ENCODE measurements around the gene PPP1R15B. TPM values are rescaled to one million over a fixed set of nuclear protein-coding genes. Genes with fewer than 3 reads are reported as not detected.

Gene PPP1R15B
- total RNA-seq, 4 donors from 2014 or later: 29.5 to 42.3 (median 34.0) TPM

DNA sequence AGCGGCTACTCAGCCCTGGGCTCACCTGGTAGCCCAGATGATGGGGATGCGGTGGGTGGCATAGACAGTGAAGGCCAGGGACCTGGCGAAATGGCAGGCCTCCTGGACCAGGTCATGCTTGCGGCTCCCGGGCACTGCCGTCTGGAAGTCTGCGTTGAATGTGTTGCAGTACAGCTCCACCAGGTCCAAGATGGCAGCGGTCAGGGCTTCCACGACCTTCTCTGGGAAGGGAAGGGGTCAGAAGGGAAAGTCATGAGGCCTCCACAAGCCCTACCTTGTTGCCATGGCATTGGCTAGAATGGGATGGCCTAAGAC, 44.2 kb upstream of the PPP1R15B start:
- no peak for TF ChIP-seq POLR2A (IDR thresholded peaks at IDR 0.05)
- TF ChIP-seq, protein P1, sequence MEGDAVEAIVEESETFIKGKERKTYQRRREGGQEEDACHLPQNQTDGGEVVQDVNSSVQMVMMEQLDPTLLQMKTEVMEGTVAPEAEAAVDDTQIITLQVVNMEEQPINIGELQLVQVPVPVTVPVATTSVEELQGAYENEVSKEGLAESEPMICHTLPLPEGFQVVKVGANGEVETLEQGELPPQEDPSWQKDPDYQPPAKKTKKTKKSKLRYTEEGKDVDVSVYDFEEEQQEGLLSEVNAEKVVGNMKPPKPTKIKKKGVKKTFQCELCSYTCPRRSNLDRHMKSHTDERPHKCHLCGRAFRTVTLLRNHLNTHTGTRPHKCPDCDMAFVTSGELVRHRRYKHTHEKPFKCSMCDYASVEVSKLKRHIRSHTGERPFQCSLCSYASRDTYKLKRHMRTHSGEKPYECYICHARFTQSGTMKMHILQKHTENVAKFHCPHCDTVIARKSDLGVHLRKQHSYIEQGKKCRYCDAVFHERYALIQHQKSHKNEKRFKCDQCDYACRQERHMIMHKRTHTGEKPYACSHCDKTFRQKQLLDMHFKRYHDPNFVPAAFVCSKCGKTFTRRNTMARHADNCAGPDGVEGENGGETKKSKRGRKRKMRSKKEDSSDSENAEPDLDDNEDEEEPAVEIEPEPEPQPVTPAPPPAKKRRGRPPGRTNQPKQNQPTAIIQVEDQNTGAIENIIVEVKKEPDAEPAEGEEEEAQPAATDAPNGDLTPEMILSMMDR (IDR thresholded peaks at IDR 0.05): no peak
- no peaks in the 10 kb centered on the region for H3K27me3 ChIP-seq
- H3K27ac ChIP-seq: no peak overlapping the region
- H3K9me3 ChIP-seq: no peaks in the 10 kb centered on the region
- no peak for DNase-seq
- peaks cover 9 to 84% (median 16%) of the 10 kb centered on the region in 3 donors for H3K36me3 ChIP-seq
- H3K4me3 ChIP-seq: no peak overlapping the region
- 85 to 93% methylated on average over 8 of the region's 9 CpGs for WGBS, 2 donors
- intact Hi-C loops (cut with DNase I): no loop called here
- H3K4me1 ChIP-seq: peaks cover 8 to 51% (median 12%) of the 10 kb centered on the region in 3 donors

DNA sequence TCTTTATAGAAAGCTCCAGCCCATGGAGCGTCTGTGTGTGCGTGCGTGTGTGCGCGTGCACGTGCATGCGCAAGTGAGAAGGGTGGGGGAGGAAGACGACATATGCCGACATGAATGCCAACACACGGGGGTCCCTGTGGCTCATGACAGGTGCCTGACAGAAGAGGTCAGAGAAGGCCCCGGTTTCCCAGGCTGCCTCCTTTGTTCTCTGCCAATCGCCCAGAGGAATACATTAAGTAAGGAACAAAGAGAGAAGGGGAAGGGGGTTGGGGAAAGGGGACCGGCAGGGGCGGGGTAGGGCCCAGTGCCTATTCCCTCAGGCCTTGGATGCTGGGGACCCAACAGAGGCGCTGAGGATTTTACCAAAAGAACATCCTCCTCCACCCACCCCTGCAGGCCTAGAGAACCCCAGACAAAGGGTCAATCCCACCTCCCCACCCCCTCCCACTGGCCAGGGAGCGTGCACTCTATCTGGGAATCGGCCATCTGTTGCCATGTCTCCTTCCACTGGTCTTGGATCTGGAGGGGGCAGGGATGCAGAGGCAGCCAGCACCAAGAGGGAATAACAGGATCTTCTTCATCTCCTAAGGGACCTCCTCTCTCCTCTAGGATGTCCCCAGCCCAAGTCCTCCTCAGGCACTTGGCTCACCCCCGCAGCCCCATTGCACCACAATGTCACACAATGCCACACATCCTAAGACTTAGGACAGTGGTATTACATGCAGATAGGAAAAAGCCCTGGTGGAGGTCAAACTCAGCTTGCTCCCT, 43.6 kb upstream of the PPP1R15B start:
- H3K4me1 ChIP-seq: peaks cover 13 to 51% (median 17%) of the 10 kb centered on the region in 3 donors
- H3K36me3 ChIP-seq: peaks cover 9 to 80% (median 16%) of the 10 kb centered on the region in 3 donors
- H3K27me3 ChIP-seq: no peaks in the 10 kb centered on the region
- peak overlapping the region in 1 of 4 donors; percentile 14 for H3K27ac ChIP-seq
- no peaks in the 10 kb centered on the region for H3K9me3 ChIP-seq
- intact Hi-C loops (cut with DNase I): no loop called here
- H3K4me3 ChIP-seq: no peak overlapping the region
- 72 to 78% methylated on average over 11 to 14 of the region's 18 CpGs for WGBS, 2 donors
- no peak for TF ChIP-seq POLR2A (IDR thresholded peaks at IDR 0.05)
- TF ChIP-seq, protein P1 (IDR thresholded peaks at IDR 0.05): no peak
- no peak for DNase-seq

DNA sequence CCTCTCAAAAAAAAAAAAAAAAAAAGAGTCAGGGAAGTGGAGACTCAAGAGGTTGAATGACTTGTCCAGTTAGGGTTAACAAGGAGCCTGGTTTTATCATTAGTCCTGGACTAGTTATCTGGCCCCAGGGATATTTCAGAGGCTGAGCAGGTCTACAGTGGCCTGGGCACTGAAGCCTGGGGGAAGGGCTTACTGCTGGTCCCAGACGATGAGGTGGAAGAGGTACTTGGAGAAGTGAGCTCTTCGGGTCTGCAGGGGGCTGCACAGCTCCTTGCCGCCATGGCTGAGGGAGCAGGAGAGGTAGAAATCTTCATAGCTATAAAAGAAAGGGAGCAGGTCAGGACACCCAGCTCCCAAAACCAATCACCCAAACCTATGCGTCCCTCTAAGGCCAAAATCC, 42.9 kb upstream of the PPP1R15B start:
- TF ChIP-seq, protein P1 (IDR thresholded peaks at IDR 0.05): no peak
- TF ChIP-seq POLR2A (IDR thresholded peaks at IDR 0.05): no peak
- peaks cover 17 to 54% (median 21%) of the 10 kb centered on the region in 3 donors for H3K4me1 ChIP-seq
- WGBS, 2 donors: 84 to 100% methylated on average over 2 to 4 of the region's 4 CpGs
- intact Hi-C loops (cut with DNase I): no loop called here
- H3K27me3 ChIP-seq: no peaks in the 10 kb centered on the region
- peak overlapping the region in 1 of 4 donors; percentile 14 for H3K27ac ChIP-seq
- no peaks in the 10 kb centered on the region for H3K9me3 ChIP-seq
- H3K36me3 ChIP-seq: peaks cover 9 to 80% (median 12%) of the 10 kb centered on the region in 3 donors
- no peak for DNase-seq
- H3K4me3 ChIP-seq: no peak overlapping the region

DNA sequence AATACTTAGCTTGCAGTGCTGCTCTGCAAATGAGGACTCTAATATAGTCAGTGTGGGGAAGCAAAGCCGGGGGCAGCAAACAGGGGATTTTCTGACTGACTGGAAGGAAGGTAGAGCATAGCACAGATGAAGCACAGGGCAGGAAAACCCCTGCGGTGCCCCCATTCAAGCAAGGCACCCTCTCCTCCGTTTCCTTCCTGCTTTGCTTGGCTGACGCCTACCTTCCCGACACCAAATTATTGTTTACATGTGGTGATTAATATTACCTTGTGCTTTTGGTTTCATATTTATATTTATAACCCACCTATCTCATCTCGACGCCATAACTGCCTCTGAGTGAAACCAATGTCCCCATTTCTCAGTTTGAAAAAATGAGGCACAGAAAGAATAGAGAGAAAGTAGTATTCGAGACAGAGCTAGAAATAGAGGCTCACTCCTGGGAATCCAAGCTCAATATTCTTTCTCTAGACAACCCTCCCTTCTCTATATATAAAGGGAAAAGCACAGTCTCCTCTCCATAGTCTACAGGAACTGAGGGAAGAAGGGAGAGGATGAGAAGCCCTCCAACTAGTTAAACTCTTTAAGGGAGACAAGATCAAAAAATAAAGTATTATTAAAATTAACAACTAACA, 41.6 kb upstream of the PPP1R15B start:
- 46 to 49% methylated on average over 8 of the region's 8 CpGs for WGBS, 2 donors
- H3K27me3 ChIP-seq: no peaks in the 10 kb centered on the region
- DNase-seq: no peak
- intact Hi-C loops (cut with DNase I): no loop called here
- TF ChIP-seq POLR2A (IDR thresholded peaks at IDR 0.05): no peak
- TF ChIP-seq, protein P1 (IDR thresholded peaks at IDR 0.05): no peak
- H3K4me3 ChIP-seq: no peak overlapping the region
- no peaks in the 10 kb centered on the region for H3K9me3 ChIP-seq
- H3K36me3 ChIP-seq: peaks cover 9 to 71% (median 11%) of the 10 kb centered on the region in 3 donors
- peak overlapping the region in 3 of 4 donors; percentile 2 to 43 (median 36) for H3K27ac ChIP-seq
- peaks cover 21 to 66% (median 23%) of the 10 kb centered on the region in 3 donors for H3K4me1 ChIP-seq

All from esophagus squamous epithelium (tissue), 5 donors.